Activated T-helper 2 cell treated with anti-CD3 and anti-CD28 coated beads, Interferon-gamma antibody, Interleukin-2, Interleukin-4, amounts not matched to agents 10 μg/mL and 5 μg/mL and 100 μg/mL, durations not matched to agents 14 hours and 24 hours and 36 hours (primary cell): ENCODE results near the gene NAA16. TPM values are rescaled to one million over a fixed set of nuclear protein-coding genes. Genes with fewer than 3 reads are reported as not detected.
"Not testable (repeated sequence)": the region's sequence is repeated elsewhere in the genome, so short reads cannot be mapped to it uniquely, and the experiment has no call there.

Source experiments
- DNase-seq: peaks from one replicate; pipeline ENCODE4 v3.0.0; 2021; ENCODE audit warnings: low spot score
- H3K27ac Mint-ChIP-seq: one replicate; pipeline ENCODE4 v1.8.0; 2021; ENCODE audit warnings: mixed read lengths
- H3K27me3 Mint-ChIP-seq: one replicate; pipeline ENCODE4 v1.8.0; 2021; ENCODE audit warnings: low read depth, mixed read lengths
- H3K36me3 Mint-ChIP-seq: one replicate; pipeline ENCODE4 v1.8.0; 2021; ENCODE audit warnings: low read depth, mixed read lengths
- H3K4me1 Mint-ChIP-seq: one replicate; pipeline ENCODE4 v1.8.0; 2021; ENCODE audit warnings: low read depth, mixed read lengths
- H3K4me3 Mint-ChIP-seq: one replicate; pipeline ENCODE4 v1.8.0; 2021; ENCODE audit warnings: low read depth, mild to moderate bottlenecking, moderate library complexity, mixed read lengths
- H3K9me3 Mint-ChIP-seq: one replicate; pipeline ENCODE4 v1.8.0; 2021; ENCODE audit warnings: mixed read lengths
- intact Hi-C: fragments of 100-400 bp; cut with micrococcal nuclease; formaldehyde crosslinking; loops from one replicate; pipeline ENCODE4 v1.15.1; 2023
- total RNA-seq: library from RNA; stranded (reverse); gene quantifications from 2 replicates; pipeline ENCODE4 v1.2.3, GENCODE V29; 2022

Gene NAA16
- total RNA-seq, 1 donor from 2014 or later = 27.9 TPM

- H3K9me3 Mint-ChIP-seq = no peaks in the 10 kb centered on the region
- DNase-seq = no peak
- intact Hi-C loops = no loop called here
- H3K27me3 Mint-ChIP-seq = no peaks in the 10 kb centered on the region
- H3K36me3 Mint-ChIP-seq = peaks cover 65% of the 10 kb centered on the region
- H3K27ac Mint-ChIP-seq = no peak overlapping the region
- H3K4me3 Mint-ChIP-seq = no peak overlapping the region
- H3K4me1 Mint-ChIP-seq = peaks cover 22% of the 10 kb centered on the region
Observed at GRCh38 chr13:41345165-41345913, 34.3 kb downstream of the NAA16 start.

- no peaks in the 10 kb centered on the region for H3K9me3 Mint-ChIP-seq
- H3K27ac Mint-ChIP-seq = no peak overlapping the region
- no peak for DNase-seq
- H3K27me3 Mint-ChIP-seq = no peaks in the 10 kb centered on the region
- no peak overlapping the region for H3K4me3 Mint-ChIP-seq
- peaks cover 22% of the 10 kb centered on the region for H3K4me1 Mint-ChIP-seq
- peaks cover 60% of the 10 kb centered on the region for H3K36me3 Mint-ChIP-seq
- intact Hi-C loops = no loop called here
Observed at GRCh38 chr13:41345914-41346589, 35.0 kb downstream of the NAA16 start.

- no peaks in the 10 kb centered on the region for H3K27me3 Mint-ChIP-seq
- intact Hi-C loops = loop anchor here (2.0 to 10.0 kb wide), 4 partner anchors 202 to 758 kb away; partner anchors contain the start of gene DGKH
- no peak overlapping the region for H3K4me3 Mint-ChIP-seq
- no peaks in the 10 kb centered on the region for H3K9me3 Mint-ChIP-seq
- peaks cover 42% of the 10 kb centered on the region for H3K36me3 Mint-ChIP-seq
- H3K4me1 Mint-ChIP-seq = peaks cover 40% of the 10 kb centered on the region
- peak overlapping the region; percentile 64 for H3K27ac Mint-ChIP-seq
- DNase-seq = peak; percentile 53
Observed at GRCh38 chr13:41352935-41353840, 42.1 kb downstream of the NAA16 start.

GRCh38 chr13:41354416-41354815 is 43.3 kb downstream of the NAA16 start:
- H3K27ac Mint-ChIP-seq = no peak overlapping the region
- H3K4me1 Mint-ChIP-seq = peaks cover 39% of the 10 kb centered on the region
- intact Hi-C loops = loop anchor here (2.0 to 10.0 kb wide), 4 partner anchors 104 to 690 kb away; partner anchors contain the start of gene DGKH
- no peaks in the 10 kb centered on the region for H3K9me3 Mint-ChIP-seq
- no peaks in the 10 kb centered on the region for H3K27me3 Mint-ChIP-seq
- no peak overlapping the region for H3K4me3 Mint-ChIP-seq
- H3K36me3 Mint-ChIP-seq = peaks cover 43% of the 10 kb centered on the region
- no peak for DNase-seq

- intact Hi-C loops = loop anchor here (1.0 to 10.0 kb wide), 5 partner anchors 41 to 688 kb away; partner anchors contain the start of gene DGKH
- H3K9me3 Mint-ChIP-seq, DNase-seq, H3K27me3 Mint-ChIP-seq: not testable (repeated sequence)
- peaks cover 43% of the 10 kb centered on the region for H3K4me1 Mint-ChIP-seq
- peaks cover 57% of the 10 kb centered on the region for H3K36me3 Mint-ChIP-seq
- H3K27ac Mint-ChIP-seq = peak overlapping the region; percentile 94
- peak overlapping the region; percentile 74 for H3K4me3 Mint-ChIP-seq
Observed at GRCh38 chr13:41356385-41356648, 45.2 kb downstream of the NAA16 start.

GRCh38 chr13:41356786-41357185 is 45.7 kb downstream of the NAA16 start:
- H3K36me3 Mint-ChIP-seq = peaks cover 62% of the 10 kb centered on the region
- intact Hi-C loops = loop anchor here (1.0 to 10.0 kb wide), 5 partner anchors 41 to 688 kb away; partner anchors contain the start of gene DGKH
- peak overlapping the region; percentile 94 for H3K27ac Mint-ChIP-seq
- peak overlapping the region; percentile 74 for H3K4me3 Mint-ChIP-seq
- peaks cover 48% of the 10 kb centered on the region for H3K4me1 Mint-ChIP-seq
- DNase-seq = no peak
- no peaks in the 10 kb centered on the region for H3K9me3 Mint-ChIP-seq
- no peaks in the 10 kb centered on the region for H3K27me3 Mint-ChIP-seq

GRCh38 chr13:41361491-41361890 is 50.4 kb downstream of the NAA16 start:
- peaks cover 77% of the 10 kb centered on the region for H3K36me3 Mint-ChIP-seq

GRCh38 chr13:41364043-41364442 is 53.0 kb downstream of the NAA16 start:
- Mint-ChIP-seq H3K4me3 (no peak overlapping the region), H3K27me3 (no peaks in the 10 kb centered on the region), H3K4me1 (peaks cover 13% of the 10 kb centered on the region), H3K9me3 (no peaks in the 10 kb centered on the region), H3K27ac (no peak overlapping the region), H3K36me3 (peaks cover 76% of the 10 kb centered on the region)
- intact Hi-C loops = no loop called here
- no peak for DNase-seq

More at GRCh38 chr13:41361491-41361890, 50.4 kb downstream of the NAA16 start:
- H3K4me1 Mint-ChIP-seq = peaks cover 29% of the 10 kb centered on the region
- no peak overlapping the region for H3K4me3 Mint-ChIP-seq
- no peaks in the 10 kb centered on the region for H3K9me3 Mint-ChIP-seq
- no peak overlapping the region for H3K27ac Mint-ChIP-seq
- intact Hi-C loops = no loop called here
- no peak for DNase-seq
- no peaks in the 10 kb centered on the region for H3K27me3 Mint-ChIP-seq

GRCh38 chr13:41365631-41366030 is 54.6 kb downstream of the NAA16 start:
- H3K27me3 Mint-ChIP-seq = no peaks in the 10 kb centered on the region
- H3K36me3 Mint-ChIP-seq = peaks cover 78% of the 10 kb centered on the region
- H3K27ac Mint-ChIP-seq = no peak overlapping the region
- DNase-seq = no peak
- intact Hi-C loops = no loop called here
- H3K4me1 Mint-ChIP-seq = peaks cover 11% of the 10 kb centered on the region
- H3K9me3 Mint-ChIP-seq = no peaks in the 10 kb centered on the region
- H3K4me3 Mint-ChIP-seq = no peak overlapping the region

- Mint-ChIP-seq H3K9me3 (no peaks in the 10 kb centered on the region), H3K27ac (no peak overlapping the region), H3K4me3 (no peak overlapping the region), H3K4me1 (no peaks in the 10 kb centered on the region), H3K36me3 (peaks cover 66% of the 10 kb centered on the region), H3K27me3 (no peaks in the 10 kb centered on the region)
- intact Hi-C loops = no loop called here
- no peak for DNase-seq
Observed at GRCh38 chr13:41370736-41371135, 59.7 kb downstream of the NAA16 start.

GRCh38 chr13:41377446-41377845 is 66.4 kb downstream of the NAA16 start:
- intact Hi-C loops = no loop called here
- DNase-seq = no peak
- peaks cover 25% of the 10 kb centered on the region for H3K36me3 Mint-ChIP-seq
- no peak overlapping the region for H3K27ac Mint-ChIP-seq
- no peaks in the 10 kb centered on the region for H3K9me3 Mint-ChIP-seq
- H3K4me3 Mint-ChIP-seq = no peak overlapping the region
- H3K4me1 Mint-ChIP-seq = peaks cover 2% of the 10 kb centered on the region
- H3K27me3 Mint-ChIP-seq = no peaks in the 10 kb centered on the region

- Mint-ChIP-seq H3K36me3 (no peaks in the 10 kb centered on the region), H3K9me3 (no peaks in the 10 kb centered on the region), H3K27ac (no peak overlapping the region), H3K4me1 (peaks cover 14% of the 10 kb centered on the region), H3K4me3 (no peak overlapping the region), H3K27me3 (peaks cover 3% of the 10 kb centered on the region)
- intact Hi-C loops = no loop called here
- DNase-seq = no peak
Observed at GRCh38 chr13:41382431-41382830, 71.4 kb downstream of the NAA16 start.
